ENCODE data around the gene NEK8. TPM values are rescaled to one million over a fixed set of nuclear protein-coding genes. Genes with fewer than 3 reads are reported as not detected.
A peak's percentile ranks its signal among the peaks of the same experiment; 100 is the strongest.

The NEK8 gene
- total and polyA plus RNA-seq, 10 donors = 7.3 to 17.6 (median 12.1) TPM

- TF ChIP-seq POLR2A (IDR thresholded peaks at IDR 0.05) (no peak), CTCF (IDR thresholded peaks at IDR 0.05 in 8 of 11, conservative IDR thresholded peaks at IDR 0.05 in 3 of 11) (peak; percentile 82 to 94 (median 89))
- Histone ChIP-seq H3K9me3 (no peaks in the 10 kb centered on the region), H3K4me1 (peaks cover 12 to 39% (median 27%) of the 10 kb centered on the region in 6 donors), H3K27ac (no peak overlapping the region), H3K36me3 (peaks cover 0 to 82% (median 27%) of the 10 kb centered on the region in 6 donors), H3K27me3 (replicated peaks in 1 of 7) (no peaks in the 10 kb centered on the region), H3K4me3 (no peak overlapping the region)
- intact Hi-C loops (cut with DNase I; ENCODE audit: low total_unique reads) = loop anchor here (10.0 kb wide), 2 partner anchors 51 to 151 kb away; no protein-coding TSS in a partner anchor
- no peak for DNase-seq
- WGBS, 5 donors = 68 to 74% (median 70%) methylated on average over 5 of the region's 5 CpGs
Observed at GRCh38 chr17:28763804-28764266, 35.2 kb downstream of the NEK8 start.

- intact Hi-C loops (cut with DNase I; ENCODE audit: low total_unique reads) = loop anchor here (10.0 kb wide), 2 partner anchors 50 to 150 kb away; no protein-coding TSS in a partner anchor
- Histone ChIP-seq H3K4me1 (peaks cover 12 to 35% (median 27%) of the 10 kb centered on the region in 6 donors), H3K36me3 (peaks cover 0 to 70% (median 18%) of the 10 kb centered on the region in 6 donors), H3K27ac (no peak overlapping the region), H3K4me3 (no peak overlapping the region), H3K27me3 (replicated peaks in 1 of 7) (no peaks in the 10 kb centered on the region), H3K9me3 (no peaks in the 10 kb centered on the region)
- DNase-seq = no peak
- 80 to 93% (median 91%) methylated on average over 4 of the region's 4 CpGs for WGBS, 5 donors
- TF ChIP-seq CTCF (IDR thresholded peaks at IDR 0.05 in 8 of 11, conservative IDR thresholded peaks at IDR 0.05 in 3 of 11) (no peak), POLR2A (IDR thresholded peaks at IDR 0.05) (no peak), POLR2AphosphoS5 (IDR thresholded peaks at IDR 0.05) (no peak)
Observed at GRCh38 chr17:28765038-28765437, 36.5 kb downstream of the NEK8 start.

GRCh38 chr17:28773736-28774135 lies 45.1 kb downstream of the NEK8 start:
- no peak for DNase-seq
- Histone ChIP-seq H3K27ac (no peak overlapping the region), H3K9me3 (no peaks in the 10 kb centered on the region), H3K36me3 (peaks cover 0 to 12% (median 0%) of the 10 kb centered on the region in 6 donors), H3K4me3 (no peak overlapping the region), H3K27me3 (replicated peaks in 1 of 7) (no peaks in the 10 kb centered on the region), H3K4me1 (peaks cover 3 to 20% (median 11%) of the 10 kb centered on the region in 6 donors)
- WGBS, 5 donors = 82 to 89% (median 89%) methylated on average over 6 of the region's 6 CpGs
- no peak for TF ChIP-seq CTCF (IDR thresholded peaks at IDR 0.05 in 8 of 11, conservative IDR thresholded peaks at IDR 0.05 in 3 of 11)
- no peak for TF ChIP-seq POLR2A (IDR thresholded peaks at IDR 0.05)
- TF ChIP-seq POLR2AphosphoS5 (IDR thresholded peaks at IDR 0.05) = no peak
- intact Hi-C loops (cut with DNase I; ENCODE audit: low total_unique reads) = no loop called here

- WGBS, 5 donors = 87 to 97% (median 89%) methylated on average over 3 of the region's 3 CpGs
Observed at GRCh38 chr17:28774206-28774605, 45.6 kb downstream of the NEK8 start.

More at GRCh38 chr17:28774206-28774605, 45.6 kb downstream of the NEK8 start:
- Histone ChIP-seq H3K4me3 (no peak overlapping the region), H3K27ac (no peak overlapping the region), H3K9me3 (no peaks in the 10 kb centered on the region), H3K27me3 (replicated peaks in 1 of 7) (no peaks in the 10 kb centered on the region), H3K4me1 (peaks cover 3 to 23% (median 12%) of the 10 kb centered on the region in 6 donors), H3K36me3 (peaks cover 0 to 17% (median 0%) of the 10 kb centered on the region in 6 donors)
- intact Hi-C loops (cut with DNase I; ENCODE audit: low total_unique reads) = no loop called here
- DNase-seq = no peak
- TF ChIP-seq POLR2AphosphoS5 (IDR thresholded peaks at IDR 0.05) = no peak
- no peak for TF ChIP-seq CTCF (IDR thresholded peaks at IDR 0.05 in 8 of 11, conservative IDR thresholded peaks at IDR 0.05 in 3 of 11)
- no peak for TF ChIP-seq POLR2A (IDR thresholded peaks at IDR 0.05)
